GM10248 (cell line): ENCODE measurements around the gene CERS6.

Experiments used
- CTCF ChIA-PET: fragments of 300-600 bp; sonication (Branson Sonifier 250); formaldehyde crosslinking; extraction: SDS; loops from one replicate; lab custom pipeline; 2021; ENCODE audit warnings: antibody characterized with exemption; lab: Yijun Ruan, JAX
- POLR2A ChIA-PET: fragments of 350-650 bp; sonication (Branson Sonifier 250); formaldehyde crosslinking; extraction: SDS; loops from one replicate; lab custom pipeline; 2020; ENCODE audit warnings: antibody characterized with exemption; lab: Yijun Ruan, JAX
- DNase-seq: peaks from one replicate; pipeline ENCODE4 v3.0.0; 2012; ENCODE audit errors: extremely low spot score
- TF ChIP-seq, protein P1 (sequence below): IDR thresholded peaks from 2 replicates; pipeline ENCODE4 v1.5.1; 2012; ENCODE audit warnings: mild to moderate bottlenecking, low read depth; ENCODE audit errors: extremely low read depth, missing control alignments, control extremely low read depth

CERS6 gene

DNA sequence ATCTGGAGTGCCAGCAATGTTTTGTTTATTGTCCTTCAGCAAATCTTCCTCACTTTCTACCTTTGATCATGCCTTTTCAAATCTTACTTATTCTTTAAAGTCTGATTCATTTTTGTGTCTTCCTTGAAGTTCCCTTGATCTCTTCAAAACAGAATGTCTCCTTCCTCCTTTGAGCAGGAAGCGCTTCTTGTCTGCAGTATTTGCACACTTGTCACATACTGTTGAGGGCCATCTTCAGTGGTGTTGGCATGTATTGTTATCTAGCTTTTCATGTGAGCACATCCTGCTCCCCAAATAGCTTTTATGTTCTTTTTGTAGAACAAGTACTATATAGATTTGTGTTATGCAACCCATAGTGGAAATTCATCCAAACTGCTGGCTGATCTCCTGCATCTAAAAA is 5.9 kb upstream of the CERS6 start:
- TF ChIP-seq, protein P1, sequence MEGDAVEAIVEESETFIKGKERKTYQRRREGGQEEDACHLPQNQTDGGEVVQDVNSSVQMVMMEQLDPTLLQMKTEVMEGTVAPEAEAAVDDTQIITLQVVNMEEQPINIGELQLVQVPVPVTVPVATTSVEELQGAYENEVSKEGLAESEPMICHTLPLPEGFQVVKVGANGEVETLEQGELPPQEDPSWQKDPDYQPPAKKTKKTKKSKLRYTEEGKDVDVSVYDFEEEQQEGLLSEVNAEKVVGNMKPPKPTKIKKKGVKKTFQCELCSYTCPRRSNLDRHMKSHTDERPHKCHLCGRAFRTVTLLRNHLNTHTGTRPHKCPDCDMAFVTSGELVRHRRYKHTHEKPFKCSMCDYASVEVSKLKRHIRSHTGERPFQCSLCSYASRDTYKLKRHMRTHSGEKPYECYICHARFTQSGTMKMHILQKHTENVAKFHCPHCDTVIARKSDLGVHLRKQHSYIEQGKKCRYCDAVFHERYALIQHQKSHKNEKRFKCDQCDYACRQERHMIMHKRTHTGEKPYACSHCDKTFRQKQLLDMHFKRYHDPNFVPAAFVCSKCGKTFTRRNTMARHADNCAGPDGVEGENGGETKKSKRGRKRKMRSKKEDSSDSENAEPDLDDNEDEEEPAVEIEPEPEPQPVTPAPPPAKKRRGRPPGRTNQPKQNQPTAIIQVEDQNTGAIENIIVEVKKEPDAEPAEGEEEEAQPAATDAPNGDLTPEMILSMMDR, result no peak
- DNase-seq, result no peak
- ChIA-PET CTCF (interaction anchor here (1.1 kb wide), 1 partner anchor 102 kb away, joined by 3 read pairs; no protein-coding TSS in a partner anchor), POLR2A (no interaction called here)

- DNase-seq, result no peak
- TF ChIP-seq, protein P1, result no peak
- ChIA-PET CTCF (interaction anchor here (0.8 to 1.8 kb wide), 3 partner anchors 10 to 102 kb away, joined by 3 to 4 read pairs (median 3); no protein-coding TSS in a partner anchor), POLR2A (no interaction called here)
Observed at GRCh38 chr2:168450732-168451131, 5.3 kb upstream of the CERS6 start.

GRCh38 chr2:168452781-168453180 is 3.3 kb upstream of the CERS6 start:
- POLR2A ChIA-PET, result no interaction called here
- CTCF ChIA-PET, result interaction anchor here (0.8 to 1.7 kb wide), 4 partner anchors 9 to 18 kb away, joined by 3 to 6 read pairs (median 4); no protein-coding TSS in a partner anchor
- TF ChIP-seq, protein P1, result no peak
- DNase-seq, result no peak

- POLR2A ChIA-PET, result no interaction called here
- CTCF ChIA-PET, result interaction anchor here (0.8 to 1.7 kb wide), 4 partner anchors 10 to 19 kb away, joined by 3 to 6 read pairs (median 4); no protein-coding TSS in a partner anchor
- no peak for DNase-seq
- TF ChIP-seq, protein P1, result no peak
Observed at GRCh38 chr2:168453404-168453803, 2.7 kb upstream of the CERS6 start.

- DNase-seq, result no peak
Observed at GRCh38 chr2:168454737-168455644, 1.1 kb upstream of the CERS6 start.

DNA sequence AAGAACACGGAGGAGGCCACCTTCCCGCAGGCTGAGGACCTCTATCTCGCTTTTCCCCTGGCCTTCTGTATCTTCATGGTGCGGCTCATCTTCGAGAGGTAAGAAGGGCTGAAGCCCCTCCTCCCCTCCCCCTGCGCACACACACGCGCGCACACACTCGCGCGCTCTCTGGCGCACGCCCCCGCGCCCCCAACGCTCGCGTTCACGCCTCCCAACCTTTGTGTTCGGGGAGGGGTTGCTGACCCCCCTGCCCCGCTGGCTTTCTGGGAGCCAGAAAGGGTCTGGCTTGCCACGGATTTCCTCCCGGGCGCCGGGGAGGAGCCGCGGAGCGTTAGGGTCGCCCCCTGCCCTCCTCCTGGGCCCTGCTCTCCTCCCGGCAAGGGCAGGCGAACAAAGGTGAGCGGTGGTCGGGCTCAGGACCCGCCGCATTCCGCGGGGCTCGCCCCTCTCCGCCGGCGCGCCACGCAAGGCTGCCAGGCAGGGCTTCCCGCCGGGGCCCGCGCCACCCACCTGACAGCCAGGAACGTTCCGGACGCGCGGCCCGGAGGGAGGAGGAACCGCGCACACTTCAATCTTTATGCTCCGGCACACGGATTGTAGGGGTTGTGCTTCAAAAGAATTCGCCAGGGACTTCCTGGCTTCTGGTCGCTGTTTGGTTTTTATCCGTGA is 583 bp downstream of the CERS6 start:
- TF ChIP-seq, protein P1, result no peak
- ChIA-PET POLR2A (no interaction called here), CTCF (interaction anchor here (1.0 kb wide), 1 partner anchor 16 kb away, joined by 4 read pairs; no protein-coding TSS in a partner anchor)
- no peak for DNase-seq

More at GRCh38 chr2:168454737-168455644, 1.1 kb upstream of the CERS6 start:
- TF ChIP-seq, protein P1, result no peak
- ChIA-PET POLR2A (no interaction called here), CTCF (no interaction called here)
